Uterus (tissue), 2 donors: ENCODE data around the gene ZNF384.

Source experiments
- POLR2A ChIP-seq, 2 donors: fragments of 450-650 bp; IDR thresholded peaks; one replicate each; pipeline ENCODE4 v1.6.1; 2016; ENCODE audit warnings: antibody characterized with exemption in 2 of 2, mild to moderate bottlenecking in 1 of 2, moderate library complexity in 1 of 2
- TF ChIP-seq, protein P1 (sequence below), 4 experiments: fragments of 200-600 bp in 2 of 4; fragments of 450-650 bp in 2 of 4; sonication (generic) in 2 of 4; IDR thresholded peaks; one replicate each; pipeline ENCODE4 v1.5.1; 2016 to 2019; ENCODE audit warnings: antibody characterized with exemption in 4 of 4, mild to moderate bottlenecking in 2 of 4, moderate library complexity in 1 of 4

DNA sequence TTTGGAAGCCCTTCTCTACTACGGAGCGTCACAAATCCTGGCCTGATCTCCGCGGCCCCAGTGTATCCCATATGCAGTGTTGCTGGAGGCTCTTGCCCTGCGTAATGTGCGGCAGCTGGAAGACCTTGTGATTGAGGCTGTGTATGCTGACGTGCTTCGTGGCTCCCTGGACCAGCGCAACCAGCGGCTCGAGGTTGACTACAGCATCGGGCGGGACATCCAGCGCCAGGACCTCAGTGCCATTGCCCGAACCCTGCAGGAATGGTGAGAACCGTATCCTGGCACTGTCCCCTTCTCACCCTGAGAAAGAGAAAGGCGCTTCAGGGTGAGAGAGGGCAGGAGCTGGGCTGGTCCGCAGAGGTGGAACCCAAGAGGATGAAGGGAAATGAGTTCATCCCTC, 40.0 kb upstream of the ZNF384 start:
- TF ChIP-seq POLR2A (IDR thresholded peaks at IDR 0.05) = no peak
- TF ChIP-seq, protein P1, sequence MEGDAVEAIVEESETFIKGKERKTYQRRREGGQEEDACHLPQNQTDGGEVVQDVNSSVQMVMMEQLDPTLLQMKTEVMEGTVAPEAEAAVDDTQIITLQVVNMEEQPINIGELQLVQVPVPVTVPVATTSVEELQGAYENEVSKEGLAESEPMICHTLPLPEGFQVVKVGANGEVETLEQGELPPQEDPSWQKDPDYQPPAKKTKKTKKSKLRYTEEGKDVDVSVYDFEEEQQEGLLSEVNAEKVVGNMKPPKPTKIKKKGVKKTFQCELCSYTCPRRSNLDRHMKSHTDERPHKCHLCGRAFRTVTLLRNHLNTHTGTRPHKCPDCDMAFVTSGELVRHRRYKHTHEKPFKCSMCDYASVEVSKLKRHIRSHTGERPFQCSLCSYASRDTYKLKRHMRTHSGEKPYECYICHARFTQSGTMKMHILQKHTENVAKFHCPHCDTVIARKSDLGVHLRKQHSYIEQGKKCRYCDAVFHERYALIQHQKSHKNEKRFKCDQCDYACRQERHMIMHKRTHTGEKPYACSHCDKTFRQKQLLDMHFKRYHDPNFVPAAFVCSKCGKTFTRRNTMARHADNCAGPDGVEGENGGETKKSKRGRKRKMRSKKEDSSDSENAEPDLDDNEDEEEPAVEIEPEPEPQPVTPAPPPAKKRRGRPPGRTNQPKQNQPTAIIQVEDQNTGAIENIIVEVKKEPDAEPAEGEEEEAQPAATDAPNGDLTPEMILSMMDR (IDR thresholded peaks at IDR 0.05) = no peak
